ENCODE results near the gene PAK6. TPM values are rescaled to one million over a fixed set of nuclear protein-coding genes. Genes with fewer than 3 reads are reported as not detected.
A peak's percentile ranks its signal among the peaks of the same experiment; 100 is the strongest.

PAK6 gene
- polyA plus RNA-seq, 1 experiment: not detected

DNA sequence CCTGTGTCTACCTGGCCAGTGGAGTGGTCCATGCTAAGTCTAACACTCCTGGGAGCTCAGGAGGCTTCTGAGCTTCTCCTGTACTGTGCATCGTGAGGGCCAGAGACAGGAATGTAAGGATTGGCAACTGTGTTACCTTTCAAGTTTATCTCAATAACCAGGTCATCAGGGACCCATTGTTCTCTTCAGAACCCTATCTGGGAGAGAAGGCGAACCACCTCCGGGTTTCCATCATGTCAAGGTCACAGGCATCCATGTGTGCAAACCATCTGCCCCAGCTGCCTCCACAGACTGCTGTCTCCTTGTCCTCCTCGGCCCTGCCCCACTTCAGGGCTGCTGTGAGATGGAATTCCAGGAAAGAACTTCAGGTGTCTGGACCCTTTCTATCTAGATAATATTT lies 38.1 kb downstream of the PAK6 start:
- TF ChIP-seq, protein P1, sequence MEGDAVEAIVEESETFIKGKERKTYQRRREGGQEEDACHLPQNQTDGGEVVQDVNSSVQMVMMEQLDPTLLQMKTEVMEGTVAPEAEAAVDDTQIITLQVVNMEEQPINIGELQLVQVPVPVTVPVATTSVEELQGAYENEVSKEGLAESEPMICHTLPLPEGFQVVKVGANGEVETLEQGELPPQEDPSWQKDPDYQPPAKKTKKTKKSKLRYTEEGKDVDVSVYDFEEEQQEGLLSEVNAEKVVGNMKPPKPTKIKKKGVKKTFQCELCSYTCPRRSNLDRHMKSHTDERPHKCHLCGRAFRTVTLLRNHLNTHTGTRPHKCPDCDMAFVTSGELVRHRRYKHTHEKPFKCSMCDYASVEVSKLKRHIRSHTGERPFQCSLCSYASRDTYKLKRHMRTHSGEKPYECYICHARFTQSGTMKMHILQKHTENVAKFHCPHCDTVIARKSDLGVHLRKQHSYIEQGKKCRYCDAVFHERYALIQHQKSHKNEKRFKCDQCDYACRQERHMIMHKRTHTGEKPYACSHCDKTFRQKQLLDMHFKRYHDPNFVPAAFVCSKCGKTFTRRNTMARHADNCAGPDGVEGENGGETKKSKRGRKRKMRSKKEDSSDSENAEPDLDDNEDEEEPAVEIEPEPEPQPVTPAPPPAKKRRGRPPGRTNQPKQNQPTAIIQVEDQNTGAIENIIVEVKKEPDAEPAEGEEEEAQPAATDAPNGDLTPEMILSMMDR (IDR thresholded peaks at IDR 0.05; ENCODE audit: low read depth, low read length): no peak
- Histone ChIP-seq H3K27ac (ENCODE audit: low read depth, low read length) (no peak overlapping the region), H3K4me3 (ENCODE audit: low read depth, low read length) (no peak overlapping the region), H3K9me3 (ENCODE audit: control insufficient read depth, insufficient read depth, low read length) (peaks cover 7% of the 10 kb centered on the region; the same call in 1 of the 2 replicates), H3K27me3 (ENCODE audit: control insufficient read depth, insufficient read depth, low read length) (peaks cover 49% of the 10 kb centered on the region)
- POLR2A ChIA-PET: no interaction called here
- no peak for DNase-seq (ENCODE audit: low read depth, low spot score)
- CTCF ChIA-PET: interaction anchor here (1.0 to 12.2 kb wide), 7 partner anchors 10 to 229 kb away, joined by 3 to 670 read pairs (median 4); no protein-coding TSS in a partner anchor

DNA sequence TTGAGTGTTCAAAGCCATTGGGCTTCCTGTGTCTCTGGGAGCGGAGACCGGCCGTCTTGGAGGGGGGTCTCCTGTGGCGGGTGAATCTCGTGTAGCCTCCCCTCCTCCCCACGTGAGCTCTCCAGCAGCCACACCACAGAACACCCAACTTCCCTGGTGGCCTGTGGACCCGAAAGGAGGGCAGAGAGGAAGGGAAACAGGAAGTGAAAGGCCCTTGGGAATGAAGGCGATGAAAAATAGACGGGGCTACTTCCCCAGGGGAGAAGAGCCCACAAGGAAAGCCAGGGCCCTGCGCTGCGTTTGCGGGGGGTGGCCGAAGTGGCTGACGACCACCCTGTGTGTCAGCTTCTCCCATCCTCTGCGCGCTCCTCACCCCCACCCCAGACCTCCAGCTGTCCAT lies 38.6 kb downstream of the PAK6 start:
- POLR2A ChIA-PET: no interaction called here
- no peak for DNase-seq (ENCODE audit: low read depth, low spot score)
- CTCF ChIA-PET: interaction anchor here (1.0 to 12.2 kb wide), 7 partner anchors 9 to 145 kb away, joined by 3 to 670 read pairs (median 4); no protein-coding TSS in a partner anchor
- no peak overlapping the region for H3K4me3 ChIP-seq (ENCODE audit: low read depth, low read length)
- no peak overlapping the region for H3K27ac ChIP-seq (ENCODE audit: low read depth, low read length)
- peaks cover 7% of the 10 kb centered on the region; the same call in 1 of the 2 replicates for H3K9me3 ChIP-seq (ENCODE audit: control insufficient read depth, insufficient read depth, low read length)
- TF ChIP-seq, protein P1 (IDR thresholded peaks at IDR 0.05; ENCODE audit: low read depth, low read length): no peak
- peaks cover 53% of the 10 kb centered on the region for H3K27me3 ChIP-seq (ENCODE audit: control insufficient read depth, insufficient read depth, low read length)

DNA sequence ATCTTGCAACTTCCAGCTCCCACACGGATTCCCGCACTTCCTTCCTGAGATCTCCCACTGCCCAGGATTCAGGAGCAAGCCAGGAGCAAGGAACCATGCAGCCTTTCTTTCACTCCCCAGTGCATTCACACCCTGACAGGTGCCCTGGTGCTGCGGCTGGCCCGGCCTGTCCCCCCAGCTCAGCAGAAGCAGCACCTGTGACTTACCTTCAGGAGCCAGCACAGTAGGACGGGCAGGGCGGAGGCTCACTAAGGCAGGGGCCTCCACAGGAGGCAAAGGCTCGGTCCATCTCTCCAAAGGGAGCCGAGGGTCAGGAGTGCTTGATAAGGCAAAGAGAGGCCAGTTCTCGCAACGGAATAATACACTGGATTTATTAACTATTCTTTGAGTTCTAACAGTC lies 39.2 kb downstream of the PAK6 start:
- Histone ChIP-seq H3K4me3 (ENCODE audit: low read depth, low read length) (no peak overlapping the region), H3K9me3 (ENCODE audit: control insufficient read depth, insufficient read depth, low read length) (peaks cover 7% of the 10 kb centered on the region; the same call in 1 of the 2 replicates), H3K27ac (ENCODE audit: low read depth, low read length) (no peak overlapping the region), H3K27me3 (ENCODE audit: control insufficient read depth, insufficient read depth, low read length) (peaks cover 57% of the 10 kb centered on the region)
- TF ChIP-seq, protein P1 (IDR thresholded peaks at IDR 0.05; ENCODE audit: low read depth, low read length): no peak
- ChIA-PET POLR2A (no interaction called here), CTCF (interaction anchor here (0.6 to 12.2 kb wide), 18 partner anchors 8 to 242 kb away, joined by 3 to 670 read pairs (median 4); partner anchors contain the start of genes PAK6 and PLCB2)
- DNase-seq (ENCODE audit: low read depth, low spot score): no peak

DNA sequence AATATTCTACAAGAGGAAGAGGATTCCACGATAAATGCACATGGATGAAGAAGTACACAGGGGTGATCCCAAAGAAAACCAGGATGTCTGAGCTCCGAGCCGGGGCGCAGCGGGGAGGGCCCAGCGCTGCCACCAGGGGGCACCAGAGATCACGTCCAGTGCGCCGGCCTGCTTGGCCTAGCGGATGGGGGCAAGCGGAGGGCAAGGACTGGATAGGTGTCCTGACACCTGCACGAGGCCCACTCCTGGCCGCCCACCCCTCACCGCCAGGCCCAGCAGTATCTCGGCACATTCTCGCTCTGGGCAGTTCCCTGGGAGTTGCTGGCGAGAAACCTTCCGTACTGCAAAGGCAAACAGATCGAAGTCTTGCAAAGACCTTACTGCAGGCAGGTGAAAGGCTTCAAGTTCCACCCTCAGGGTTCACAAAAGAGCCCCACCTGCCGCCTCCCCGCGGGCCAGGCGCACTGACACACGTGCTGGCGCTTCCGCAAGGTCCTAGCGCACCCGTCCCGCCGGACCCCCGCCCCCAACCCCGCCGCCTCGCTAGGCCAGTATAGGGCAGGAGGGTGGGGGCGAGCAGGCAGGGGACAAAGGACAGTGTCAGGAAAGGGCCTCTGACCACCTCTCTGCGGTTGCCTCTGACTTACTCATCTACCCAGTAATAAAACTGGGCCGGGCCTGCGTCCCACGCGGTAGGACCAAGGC lies 40.7 kb downstream of the PAK6 start:
- POLR2A ChIA-PET: interaction anchor here (0.7 to 1.3 kb wide), 3 partner anchors 11 to 143 kb away, joined by 3 to 5 read pairs (median 3); no protein-coding TSS in a partner anchor
- CTCF ChIA-PET: interaction anchor here (0.6 to 12.2 kb wide), 54 partner anchors 9 to 336 kb away, joined by 3 to 670 read pairs (median 4); partner anchors contain the start of genes INAFM2, KNSTRN, PAK6 and PLCB2
- H3K4me3 ChIP-seq (ENCODE audit: low read depth, low read length): no peak overlapping the region
- H3K27ac ChIP-seq (ENCODE audit: low read depth, low read length): no peak overlapping the region
- TF ChIP-seq, protein P1 (IDR thresholded peaks at IDR 0.05; ENCODE audit: low read depth, low read length): peak; percentile 96
- peaks cover 7% of the 10 kb centered on the region; the same call in 1 of the 2 replicates for H3K9me3 ChIP-seq (ENCODE audit: control insufficient read depth, insufficient read depth, low read length)
- peaks cover 71% of the 10 kb centered on the region for H3K27me3 ChIP-seq (ENCODE audit: control insufficient read depth, insufficient read depth, low read length)
- no peak for DNase-seq (ENCODE audit: low read depth, low spot score)
